GDM1 (cell line): Measurements from ENCODE around the gene TMX4.

Source experiments
- DNase-seq: peaks from one replicate; lab custom pipeline; 2025; lab: John Stamatoyannopoulos, UW

Gene TMX4

DNA sequence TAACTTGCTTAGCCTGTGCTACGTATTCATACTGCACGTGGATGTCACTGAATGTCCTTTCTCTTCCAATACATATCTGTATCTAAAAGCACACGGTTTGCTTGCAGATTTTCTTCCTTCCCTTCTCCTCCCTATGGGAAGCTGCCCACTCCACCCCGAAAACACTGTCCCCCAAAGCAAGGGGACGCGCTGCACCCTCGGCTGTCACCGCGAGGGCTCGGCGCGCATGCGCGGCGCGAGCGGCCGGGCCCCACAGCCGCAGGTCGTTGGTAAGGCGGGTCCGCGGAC, 659 bp downstream of the TMX4 start:
- DNase-seq = peak; percentile 54

DNA sequence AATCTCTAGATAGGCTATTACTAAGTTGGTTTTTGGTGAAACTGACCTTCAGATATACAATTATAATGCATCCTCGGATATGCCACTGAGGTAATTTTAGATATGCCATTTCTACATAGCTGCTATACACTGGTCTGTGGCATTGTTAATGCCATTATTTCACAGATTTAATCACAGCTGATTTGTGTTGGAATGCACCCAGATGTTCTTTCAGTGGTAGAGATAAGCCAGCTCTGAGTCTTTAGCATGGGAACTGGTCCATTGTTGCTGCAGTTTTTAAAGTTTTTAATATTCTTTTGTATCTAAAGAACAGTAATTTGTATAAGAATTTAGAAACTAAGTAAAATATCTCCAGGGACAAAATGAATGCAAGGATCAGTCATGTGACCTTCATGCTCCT, 6.8 kb downstream of the TMX4 start:
- no peak for DNase-seq

GRCh38 chr20:8008733-8009132, 10.8 kb downstream of the TMX4 start:
- no peak for DNase-seq

- DNase-seq = no peak
These were observed 12.1 kb downstream of the TMX4 start for GRCh38 chr20:8007490-8007889.

- DNase-seq = no peak
These were observed 13.8 kb downstream of the TMX4 start for GRCh38 chr20:8005575-8006366.

DNA sequence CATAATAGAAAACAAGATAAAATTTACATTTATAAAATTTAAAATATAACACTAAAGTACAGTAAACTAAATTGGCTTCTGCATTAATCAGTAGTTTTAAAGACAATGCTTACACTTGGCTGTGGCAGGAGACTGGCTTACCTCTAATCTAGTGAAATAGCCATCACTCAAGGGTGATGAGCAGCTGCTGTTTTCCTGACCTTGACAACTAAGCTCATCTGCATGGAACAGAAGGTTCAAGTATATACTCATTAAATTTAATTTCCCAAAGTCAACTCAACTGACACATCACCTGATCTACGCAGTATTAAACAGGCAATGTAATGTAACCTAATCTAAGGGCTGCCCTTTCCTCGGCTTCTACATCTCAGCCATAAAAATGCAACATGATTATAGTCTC, 14.5 kb downstream of the TMX4 start:
- DNase-seq = no peak

DNA sequence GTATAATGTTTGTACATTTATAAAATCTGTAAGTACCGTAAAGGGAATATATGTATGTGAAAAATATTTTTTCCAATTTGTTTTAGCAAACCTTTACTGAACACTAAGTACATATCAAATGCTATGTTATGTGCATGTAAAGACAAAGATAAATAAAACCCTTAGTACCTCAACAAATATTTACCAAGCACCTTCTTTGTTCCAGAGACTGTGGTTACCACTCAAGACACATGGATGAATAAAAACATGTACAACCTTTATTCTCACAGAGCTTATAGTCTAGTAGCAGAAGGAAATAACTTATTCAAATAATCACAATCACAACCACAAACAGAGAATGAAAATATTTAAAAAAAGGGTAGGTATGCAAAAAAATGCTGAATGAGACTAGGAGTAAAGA, 17.5 kb downstream of the TMX4 start:
- DNase-seq = no peak

DNA sequence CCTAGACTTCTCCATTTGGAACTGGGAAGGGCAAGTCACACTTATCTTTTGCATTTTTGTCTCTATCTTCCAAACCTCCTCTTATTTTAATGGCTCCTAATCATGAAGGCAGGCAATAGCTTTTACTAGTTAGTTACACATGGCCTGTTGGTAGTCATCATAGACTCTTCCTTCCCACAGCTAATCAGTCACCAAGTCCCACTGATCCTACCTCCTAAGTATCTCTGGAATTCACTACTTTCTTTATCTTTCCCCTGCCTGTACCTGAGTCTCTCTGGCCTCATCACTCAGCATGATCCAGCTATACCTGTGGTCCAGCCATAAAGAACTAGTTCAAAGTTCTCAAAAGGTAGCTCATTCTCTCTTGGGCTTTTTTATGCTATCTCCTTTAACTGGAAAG, 18.8 kb downstream of the TMX4 start:
- DNase-seq = no peak

DNA sequence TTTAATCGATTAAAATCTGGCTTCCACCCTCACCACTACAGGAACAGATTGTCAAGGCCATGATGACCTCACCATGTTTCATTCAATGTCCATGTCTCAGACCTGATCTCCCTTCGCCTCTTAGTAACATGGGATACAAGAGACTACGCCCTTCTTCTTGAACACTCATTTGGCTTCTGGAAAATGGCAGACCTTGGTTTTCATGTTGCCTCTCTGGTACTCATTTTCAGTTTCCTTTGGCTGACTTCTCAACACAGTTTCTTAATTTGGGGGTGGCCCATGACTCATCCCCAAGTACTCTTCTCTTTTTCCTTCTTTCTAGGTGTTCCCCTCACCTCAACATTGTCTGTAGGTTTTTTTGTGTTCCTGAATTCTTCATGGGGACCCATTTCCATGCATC, 22.7 kb downstream of the TMX4 start:
- no peak for DNase-seq

- no peak for DNase-seq
These were observed 24.8 kb downstream of the TMX4 start for GRCh38 chr20:7994809-7995208.

GRCh38 chr20:7993703-7994102, 25.9 kb downstream of the TMX4 start:
- DNase-seq = no peak

GRCh38 chr20:7993238-7993637, 26.3 kb downstream of the TMX4 start:
- DNase-seq = no peak

GRCh38 chr20:7990385-7990784, 29.2 kb downstream of the TMX4 start:
- DNase-seq = no peak

DNA sequence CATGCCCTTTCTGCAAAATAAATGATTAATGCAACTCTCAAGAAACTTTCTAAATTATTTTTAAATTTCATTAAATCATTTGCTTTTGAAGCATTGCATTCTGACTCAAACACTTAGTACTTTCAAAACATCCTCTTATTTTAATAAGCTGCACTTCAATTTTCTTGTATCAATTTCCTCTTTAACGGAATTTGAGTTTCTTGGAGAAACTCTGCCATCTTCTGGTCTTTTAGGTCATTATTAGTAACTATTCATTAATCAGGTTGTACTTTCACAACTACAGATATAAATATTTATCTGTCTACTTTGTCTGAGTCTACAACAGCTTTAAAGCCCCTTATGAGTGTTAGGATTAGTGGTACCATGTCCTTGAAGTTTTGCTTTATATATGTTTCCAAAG, 30.2 kb downstream of the TMX4 start:
- no peak for DNase-seq

DNA sequence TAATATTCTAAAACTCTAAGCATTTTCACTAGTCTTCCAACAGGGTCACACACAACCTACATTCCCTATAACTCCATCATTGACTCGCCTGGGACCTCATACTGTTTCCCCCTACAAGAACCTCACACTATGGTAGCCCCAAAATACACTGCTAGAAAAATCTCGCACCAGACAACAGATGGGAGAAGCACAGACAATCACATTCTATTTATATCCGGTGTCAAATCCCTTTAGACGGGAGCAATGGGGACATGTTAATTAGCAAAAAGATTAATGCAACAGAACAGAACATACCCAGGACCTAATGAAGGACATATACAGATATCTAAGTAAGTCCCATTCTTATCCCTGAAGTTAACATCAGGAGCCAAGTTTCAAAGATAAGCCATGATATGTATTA, 33.6 kb downstream of the TMX4 start:
- no peak for DNase-seq

- no peak for DNase-seq
These were observed 35.4 kb downstream of the TMX4 start for GRCh38 chr20:7984192-7984591.

- DNase-seq = no peak
These were observed 38.2 kb downstream of the TMX4 start for GRCh38 chr20:7981374-7981773.

- DNase-seq = no peak
These were observed 39.1 kb downstream of the TMX4 start for GRCh38 chr20:7980332-7981046.

- DNase-seq = no peak
These were observed 41.9 kb downstream of the TMX4 start for GRCh38 chr20:7977709-7978108.

GRCh38 chr20:7975851-7976414, 43.6 kb downstream of the TMX4 start:
- DNase-seq = no peak

GRCh38 chr20:7974785-7975435, 44.7 kb downstream of the TMX4 start:
- no peak for DNase-seq

DNA sequence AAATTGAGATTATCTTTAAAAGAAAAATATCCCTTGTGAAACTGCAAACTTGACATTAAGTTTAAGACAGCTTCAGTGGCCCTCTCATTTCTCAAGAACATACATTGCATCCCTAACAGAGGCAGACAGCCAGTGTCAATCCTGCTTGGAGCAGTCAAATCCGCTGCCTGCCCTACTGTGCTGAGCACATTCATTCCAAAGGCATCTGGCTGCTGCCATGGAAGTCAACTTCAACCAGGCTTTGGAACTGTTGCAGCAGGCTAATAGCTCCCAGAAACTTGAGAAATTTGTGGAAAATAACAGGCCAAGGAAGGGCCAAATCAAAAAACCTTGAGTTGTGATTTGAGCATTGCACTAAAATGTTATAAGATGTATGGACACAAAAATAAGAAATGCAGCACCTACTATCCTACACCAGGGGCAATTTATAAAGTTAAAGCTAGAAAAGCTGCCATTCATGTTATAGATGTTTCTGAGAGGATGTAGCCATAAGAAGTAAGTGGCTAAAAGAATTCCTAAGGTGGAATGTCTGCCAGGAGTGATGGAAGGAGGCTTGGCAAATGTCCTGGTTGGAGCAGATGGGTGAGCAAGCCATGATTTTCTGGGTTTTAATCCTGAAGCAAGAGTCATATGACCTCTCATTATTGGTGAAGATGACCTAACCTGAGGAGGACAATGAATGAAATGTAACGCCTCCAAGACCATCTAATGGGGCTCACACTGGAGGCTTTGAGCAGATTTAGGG, 47.9 kb downstream of the TMX4 start:
- no peak for DNase-seq
